C1 segment of cervical spinal cord (tissue), 14 donors: Measurements from ENCODE around the gene PAQR5.
"Not testable (repeated sequence)": the region's sequence is repeated elsewhere in the genome, so short reads cannot be mapped to it uniquely, and the experiment has no call there.

Experiments
- DNase-seq, 14 donors: peaks; one replicate each; lab custom pipeline; 2025; lab: John Stamatoyannopoulos, UW

Gene PAQR5

GRCh38 chr15:69351333-69351732, 52.6 kb downstream of the PAQR5 start:
- DNase-seq, result no peak

GRCh38 chr15:69351884-69352283, 53.2 kb downstream of the PAQR5 start:
- DNase-seq, result no peak

GRCh38 chr15:69357773-69358771, 59.4 kb downstream of the PAQR5 start:
- DNase-seq, result no peak

GRCh38 chr15:69358850-69359249, 60.1 kb downstream of the PAQR5 start:
- no peak for DNase-seq

GRCh38 chr15:69359722-69360121, 61.0 kb downstream of the PAQR5 start:
- DNase-seq, result no peak

GRCh38 chr15:69360642-69361041, 61.9 kb downstream of the PAQR5 start:
- DNase-seq, result no peak

- DNase-seq, result no peak
These were observed 68.5 kb downstream of the PAQR5 start for GRCh38 chr15:69367236-69367635.

- no peak for DNase-seq
These were observed 70.9 kb downstream of the PAQR5 start for GRCh38 chr15:69369631-69370030.

- DNase-seq, result no peak
These were observed 74.7 kb downstream of the PAQR5 start for GRCh38 chr15:69373406-69373805.

GRCh38 chr15:69375151-69375790, 76.6 kb downstream of the PAQR5 start:
- DNase-seq, result no peak

- no peak for DNase-seq
These were observed 78.7 kb downstream of the PAQR5 start for GRCh38 chr15:69377216-69377970.

GRCh38 chr15:69380100-69380725, 81.5 kb downstream of the PAQR5 start:
- DNase-seq, result no peak

- no peak for DNase-seq
These were observed 82.0 kb downstream of the PAQR5 start for GRCh38 chr15:69380726-69381105.

- not testable (repeated sequence) for DNase-seq
These were observed 83.5 kb downstream of the PAQR5 start for GRCh38 chr15:69382176-69382575.

GRCh38 chr15:69384066-69384465, 85.4 kb downstream of the PAQR5 start:
- not testable (repeated sequence) for DNase-seq

- no peak for DNase-seq
These were observed 86.2 kb downstream of the PAQR5 start for GRCh38 chr15:69384626-69385598.

- no peak for DNase-seq
These were observed 87.1 kb downstream of the PAQR5 start for GRCh38 chr15:69385831-69386230.

GRCh38 chr15:69386284-69386683, 87.6 kb downstream of the PAQR5 start:
- no peak for DNase-seq

GRCh38 chr15:69388260-69388705, 89.6 kb downstream of the PAQR5 start:
- peak in 3 of 14 donors; percentile 3 to 26 (median 5) for DNase-seq

- no peak for DNase-seq
These were observed 90.7 kb downstream of the PAQR5 start for GRCh38 chr15:69389426-69389825.
